ENCODE data around the gene AFF1.
"Not testable (repeated sequence)": the region's sequence is repeated elsewhere in the genome, so short reads cannot be mapped to it uniquely, and the experiment has no call there.

The AFF1 gene

GRCh38 chr4:87037171-87037570, 102.4 kb downstream of the AFF1 start:
- not testable (repeated sequence) for DNase-seq (ENCODE audit: low read depth in 2 of 2)

DNA sequence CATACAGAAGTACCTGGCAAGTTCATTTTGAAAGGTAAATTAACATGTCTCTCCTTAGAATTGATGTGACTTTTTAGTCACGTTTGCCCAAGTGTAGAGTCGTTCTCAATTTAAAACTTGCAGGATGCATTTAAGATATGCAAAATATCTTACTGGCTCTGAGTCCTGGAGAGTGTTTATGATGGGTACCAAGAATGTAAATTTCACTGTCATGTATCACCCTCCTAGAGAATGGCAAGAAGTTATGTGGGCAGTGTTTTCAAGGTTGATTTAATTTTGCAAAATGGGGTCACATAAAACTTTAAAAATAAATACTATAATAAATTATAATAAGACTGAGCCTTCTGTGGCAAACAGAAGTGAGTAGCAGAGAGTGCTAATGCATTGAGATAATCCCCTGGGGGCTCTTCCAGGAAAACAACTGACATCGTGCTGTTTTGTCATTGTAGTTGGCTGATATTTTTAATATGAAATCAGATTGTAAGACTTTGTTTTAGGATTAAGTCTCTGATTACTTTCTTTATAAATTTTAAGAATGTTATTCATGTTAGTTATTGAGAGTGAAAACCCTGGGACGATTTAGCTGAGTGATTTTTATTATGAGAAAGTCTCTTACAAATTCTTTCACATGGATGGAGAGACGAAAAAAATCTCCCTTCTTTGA, 103.0 kb downstream of the AFF1 start:
- no peak for DNase-seq (ENCODE audit: low read depth in 2 of 2)

GRCh38 chr4:87038837-87039615, 104.2 kb downstream of the AFF1 start:
- DNase-seq (ENCODE audit: low read depth in 2 of 2): no peak

DNA sequence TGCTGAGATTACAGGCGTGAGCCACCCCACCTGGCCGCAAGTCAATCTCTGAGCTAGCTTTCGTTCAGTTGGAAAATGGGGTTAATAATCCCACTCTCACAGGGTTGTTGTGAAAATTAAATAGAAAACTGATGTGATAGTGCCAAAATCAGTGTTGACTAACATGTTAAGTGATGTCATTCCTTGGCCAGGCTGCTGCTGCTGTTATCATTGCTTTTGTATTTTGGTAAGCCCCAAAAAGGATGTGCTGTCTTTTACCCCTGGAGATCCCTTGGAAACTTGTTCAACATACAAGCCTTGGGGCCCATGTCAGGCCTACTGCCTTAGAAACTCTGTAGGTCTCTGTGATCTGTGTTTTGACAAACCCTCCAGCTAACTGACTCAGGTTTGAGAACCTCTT, 106.3 kb downstream of the AFF1 start:
- no peak for DNase-seq (ENCODE audit: low read depth in 2 of 2)

DNA sequence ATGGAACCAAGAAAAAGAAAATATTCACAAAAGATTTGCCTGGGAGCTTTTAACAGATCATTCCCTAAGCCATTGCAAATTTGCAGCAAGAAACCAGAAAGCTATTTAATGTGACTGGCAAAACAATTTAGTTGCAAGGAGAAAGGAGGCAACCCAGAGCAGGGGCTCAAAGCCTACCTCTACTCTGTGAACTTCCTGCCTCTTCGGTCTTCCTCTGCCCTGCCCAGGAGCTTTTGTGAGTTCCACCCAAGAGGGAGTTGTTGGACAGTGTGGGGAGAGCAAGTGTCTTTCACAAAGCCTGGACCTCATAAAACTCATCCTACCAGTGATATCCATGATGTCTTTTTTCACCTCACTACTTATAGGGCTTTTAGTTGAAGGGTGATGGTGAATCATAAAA, 107.4 kb downstream of the AFF1 start:
- no peak for DNase-seq (ENCODE audit: low read depth in 2 of 2)

DNA sequence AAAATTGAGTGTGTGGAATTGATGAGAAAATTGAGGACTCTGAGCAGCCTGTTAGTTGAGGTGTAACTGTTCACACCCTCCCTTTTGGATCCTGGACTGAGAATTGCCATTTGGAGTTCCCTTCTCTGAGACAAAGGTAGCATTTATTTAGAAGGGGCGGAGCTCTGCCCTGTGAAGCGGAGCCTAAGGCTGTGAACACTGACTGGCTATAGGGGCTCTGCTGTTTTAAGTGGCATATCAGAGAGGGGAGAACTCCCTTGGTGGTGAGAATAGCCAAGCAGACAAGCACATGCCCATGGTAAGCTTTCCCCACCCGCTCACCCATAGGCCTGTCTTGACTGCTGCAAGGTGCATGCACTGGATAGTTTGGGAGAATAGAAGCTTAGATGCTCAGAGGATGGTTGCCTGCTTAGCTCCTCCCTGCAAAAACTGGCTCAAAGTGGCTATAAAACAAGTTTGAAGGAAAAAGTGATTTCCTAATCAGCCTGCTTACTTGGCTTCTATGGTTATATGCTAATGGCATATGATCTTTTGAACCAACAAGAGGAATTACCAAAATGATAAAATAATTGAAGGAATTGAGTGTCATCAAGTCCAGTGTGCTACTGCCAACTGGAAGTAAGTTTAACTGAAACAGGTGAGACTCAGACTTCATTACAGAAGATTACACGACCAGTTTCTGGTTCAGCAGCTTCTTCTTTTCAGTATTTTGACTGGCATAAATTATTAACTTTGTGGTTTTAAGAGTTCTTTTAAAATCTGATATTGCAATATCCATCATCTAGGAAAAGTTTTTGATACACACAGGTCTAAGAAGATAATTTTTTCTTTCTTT, 108.4 kb downstream of the AFF1 start:
- DNase-seq (ENCODE audit: low read depth in 2 of 2): no peak

GRCh38 chr4:87044511-87045233, 109.9 kb downstream of the AFF1 start:
- DNase-seq (ENCODE audit: low read depth in 2 of 2): no peak

- no peak for DNase-seq (ENCODE audit: low read depth in 2 of 2)
These were observed 110.4 kb downstream of the AFF1 start for GRCh38 chr4:87045234-87045558.

- DNase-seq (ENCODE audit: low read depth in 2 of 2): no peak
These were observed 110.8 kb downstream of the AFF1 start for GRCh38 chr4:87045659-87046058.

DNA sequence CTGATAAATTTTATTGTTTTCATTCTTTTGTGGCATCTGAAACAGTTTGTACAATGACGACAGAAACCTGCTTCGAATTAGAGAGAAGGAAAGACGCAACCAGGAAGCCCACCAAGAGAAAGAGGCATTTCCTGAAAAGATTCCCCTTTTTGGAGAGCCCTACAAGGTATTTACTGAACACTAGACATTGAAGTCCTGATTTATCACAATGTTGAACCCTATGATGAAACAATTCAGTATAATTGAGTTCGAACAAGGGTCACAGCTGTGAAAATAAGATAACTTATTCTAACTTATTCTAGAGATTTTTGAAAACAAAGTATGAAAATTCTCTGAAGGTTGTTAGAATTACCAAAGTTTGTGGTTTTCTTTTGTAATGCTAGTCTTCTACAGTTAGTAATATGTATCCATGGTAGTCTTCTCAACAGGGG, 111.3 kb downstream of the AFF1 start:
- no peak for DNase-seq (ENCODE audit: low read depth in 2 of 2)

GRCh38 chr4:87047281-87047798, 112.5 kb downstream of the AFF1 start:
- DNase-seq (ENCODE audit: low read depth in 2 of 2): no peak

- no peak for DNase-seq (ENCODE audit: low read depth in 2 of 2)
These were observed 114.7 kb downstream of the AFF1 start for GRCh38 chr4:87049508-87049907.

DNA sequence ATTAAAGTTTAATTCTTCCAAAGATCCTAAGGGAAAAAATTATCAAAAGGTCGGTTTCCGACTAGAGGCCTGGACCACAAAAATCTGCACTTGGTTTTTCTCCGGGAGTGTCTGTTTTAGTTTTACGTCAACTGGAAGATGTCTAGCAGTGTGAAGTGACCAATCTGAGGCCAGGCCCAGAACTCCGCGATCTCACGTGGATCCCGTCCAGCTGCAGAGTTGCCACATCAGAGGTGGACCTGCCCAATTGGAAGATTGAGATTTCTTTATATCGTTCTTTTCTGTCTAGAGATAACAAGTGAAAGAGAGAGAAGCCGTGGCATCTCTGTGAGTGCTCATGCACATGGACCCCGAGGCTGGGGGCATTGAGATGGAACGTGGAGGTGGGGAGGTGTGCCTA, 115.8 kb downstream of the AFF1 start:
- DNase-seq (ENCODE audit: low read depth in 2 of 2): no peak

DNA sequence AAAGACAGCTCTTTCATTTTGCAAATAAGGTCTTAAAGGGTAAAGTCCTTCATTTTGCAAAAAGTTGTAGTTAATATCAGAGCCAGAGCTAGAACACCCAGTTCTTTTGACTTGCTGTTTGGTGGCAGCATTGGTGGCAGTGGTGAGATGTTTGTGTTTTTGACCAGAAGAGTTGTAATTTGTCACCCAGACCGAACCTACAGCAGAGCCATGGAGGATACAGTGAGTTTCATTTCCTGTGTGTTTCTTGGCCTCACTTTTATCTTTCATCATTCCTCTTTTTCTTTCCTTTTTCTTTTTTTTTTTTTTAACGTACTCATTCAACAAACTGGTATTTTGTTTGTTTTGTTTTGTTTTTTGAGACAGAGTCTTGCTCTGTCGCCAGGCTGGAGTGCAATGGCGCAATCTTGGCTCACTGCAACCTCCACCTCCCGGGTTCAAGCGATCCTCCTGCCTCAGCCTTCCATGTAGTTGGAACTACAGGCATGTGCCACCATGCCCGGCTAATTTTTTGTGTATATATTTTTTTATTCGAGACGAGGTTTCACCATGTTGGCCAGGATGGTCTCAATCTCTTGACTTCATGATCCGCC, 116.4 kb downstream of the AFF1 start:
- no peak for DNase-seq (ENCODE audit: low read depth in 2 of 2)

DNA sequence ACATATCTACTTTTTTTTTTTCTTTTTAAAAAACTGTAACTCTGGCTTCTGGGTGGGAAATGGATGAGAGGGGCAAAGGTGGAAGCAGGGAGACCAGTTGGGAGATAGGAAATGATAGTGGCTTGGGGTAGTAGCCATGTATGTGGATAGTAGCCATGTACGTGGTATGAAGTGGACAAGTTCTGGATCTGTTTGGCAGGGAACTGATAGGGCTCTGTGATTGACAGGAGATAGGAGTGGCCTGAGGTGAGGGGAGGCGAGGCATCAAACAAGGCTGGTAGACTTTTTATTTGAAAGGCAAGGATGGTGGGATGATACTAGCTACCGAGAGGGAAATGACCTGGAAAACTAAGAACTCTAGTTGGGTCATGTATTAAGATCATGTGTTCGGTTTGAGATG, 117.8 kb downstream of the AFF1 start:
- DNase-seq (ENCODE audit: low read depth in 2 of 2): no peak

DNA sequence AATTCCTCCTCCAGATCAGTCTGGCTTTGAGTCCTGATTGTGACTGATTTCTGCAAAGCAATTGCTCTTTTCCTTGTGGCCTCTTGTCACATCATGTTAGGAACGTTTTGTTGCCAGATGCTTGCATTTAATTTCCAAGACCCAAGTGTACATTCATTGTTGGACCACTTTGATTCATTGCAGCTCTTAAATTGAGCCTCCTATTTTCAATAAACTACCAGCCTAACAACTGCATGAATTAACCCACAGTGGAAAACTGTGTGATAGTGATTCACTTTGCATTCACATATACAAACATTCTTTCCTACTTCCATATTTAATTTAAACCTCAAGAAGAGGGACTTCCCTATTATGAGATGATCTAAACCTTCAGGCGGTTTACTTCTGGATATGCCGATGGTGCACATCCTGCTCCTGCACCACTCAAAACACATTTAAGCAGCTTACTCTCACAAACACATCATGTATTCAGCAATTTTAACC, 118.4 kb downstream of the AFF1 start:
- no peak for DNase-seq (ENCODE audit: low read depth in 2 of 2)

DNA sequence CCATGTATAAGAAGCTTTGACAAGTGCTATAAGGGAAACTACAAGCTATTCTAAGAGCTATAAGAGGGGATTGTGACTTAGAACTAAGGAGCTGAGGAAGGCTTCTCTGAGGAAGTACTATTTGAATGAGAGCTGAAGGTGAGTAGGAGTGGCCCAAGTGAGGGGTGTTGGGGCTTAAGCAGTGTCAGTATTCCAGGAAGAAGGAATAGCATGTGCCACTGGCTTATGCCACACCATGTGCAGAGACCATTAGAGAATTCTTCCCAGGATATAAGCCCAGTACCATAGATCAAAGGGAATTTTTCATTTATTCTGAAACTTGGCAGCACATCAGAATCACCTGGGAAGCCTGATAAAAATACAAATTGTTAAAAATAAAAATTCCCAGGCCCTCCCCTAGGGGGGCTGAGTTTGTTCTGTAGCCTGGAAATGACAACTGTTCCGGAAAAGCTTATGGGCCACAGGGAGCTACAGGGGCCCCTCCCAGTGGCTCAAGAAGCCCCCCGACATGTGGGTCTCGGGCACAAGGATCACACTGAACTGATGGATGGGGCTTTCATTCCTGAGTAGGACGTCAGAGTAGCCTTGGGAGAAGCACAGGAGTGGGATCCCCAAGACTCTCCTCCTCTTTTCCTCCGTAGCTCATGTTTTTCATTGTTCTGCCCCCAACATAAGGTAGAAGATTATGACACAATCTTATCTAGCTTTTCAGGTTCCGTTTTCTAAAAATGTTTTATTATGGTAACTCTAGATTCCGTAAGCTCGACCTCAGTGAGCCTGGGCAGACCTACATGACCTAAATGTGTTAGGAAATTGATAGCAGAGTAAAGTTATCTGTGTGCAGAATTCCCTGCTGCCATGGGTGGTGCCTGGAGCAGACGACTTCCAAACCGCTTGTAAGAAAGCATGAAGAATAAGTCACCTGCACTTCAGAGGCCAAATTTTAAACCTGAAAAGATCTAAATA, 119.3 kb downstream of the AFF1 start:
- no peak for DNase-seq (ENCODE audit: low read depth in 2 of 2)

GRCh38 chr4:87054900-87055299, 120.1 kb downstream of the AFF1 start:
- no peak for DNase-seq (ENCODE audit: low read depth in 2 of 2)

DNA sequence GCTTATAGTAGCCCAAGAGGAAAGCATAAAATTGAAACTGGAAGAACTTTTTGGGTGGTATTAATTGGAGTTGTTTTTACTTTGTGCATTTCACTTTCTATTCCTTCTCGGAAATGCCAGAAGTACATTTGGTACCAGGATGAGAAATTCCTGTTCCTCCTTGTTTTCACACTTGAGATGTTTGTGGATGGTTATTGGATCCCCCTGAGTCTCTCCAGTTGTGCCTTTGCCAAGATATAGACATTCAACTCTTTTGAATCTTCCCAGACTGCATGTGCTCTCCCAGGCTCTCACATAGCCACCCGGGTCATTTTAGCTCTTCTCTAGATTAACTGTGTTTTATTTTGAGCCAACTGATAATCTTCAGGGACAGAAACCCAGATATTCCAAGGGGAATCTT, 120.5 kb downstream of the AFF1 start:
- DNase-seq (ENCODE audit: low read depth in 2 of 2): no peak

GRCh38 chr4:87056881-87057280, 122.1 kb downstream of the AFF1 start:
- no peak for DNase-seq (ENCODE audit: low read depth in 2 of 2)
